K562 (cell line): ENCODE measurements around the gene FAM32A. TPM values are rescaled to one million over a fixed set of nuclear protein-coding genes. Genes with fewer than 3 reads are reported as not detected.

ENCODE experiments used
- ATAC-seq: fragments of 200-7000 bp; cut with Tn5 transposase; 3 replicates; pipeline ENCODE4 v1.9.1; 2020; ENCODE audit warnings: moderate library complexity
- BruUV-seq: library from RNA; stranded (reverse); fragments of 400-500 nt; replicated peaks from 2 replicates; lab custom pipeline; 2021; lab: Mats Ljungman, UMichigan
- CTCF ChIA-PET: fragments of 300-600 bp; formaldehyde crosslinking; extraction: SDS; loops from one replicate; lab custom pipeline; 2021; ENCODE audit warnings: low intra/inter-chr PET ratio; lab: Yijun Ruan, JAX
- POLR2A ChIA-PET: fragments of 300-600, 350-650 bp; sonication (Branson Sonifier 250); formaldehyde crosslinking; extraction: SDS; loops from one replicate; lab custom pipeline; 2021; ENCODE audit warnings: antibody characterized with exemption, inconsistent platforms; lab: Yijun Ruan, JAX
- DNase-seq, 4 experiments: peaks; one replicate each; pipeline versions ENCODE4 v3.0.0 to v3.0.0-alpha.2; 2011 to 2018; ENCODE audit warnings: low spot score in 3 of 4, mixed read lengths in 3 of 4; ENCODE audit errors: extremely low read depth in 1 of 4
- FAIRE-seq: peaks from 2 replicates; lab custom pipeline; 2011; peaks lifted over from hg19 to GRCh38; lab: Jason Lieb, UNC
- H2AFZ ChIP-seq: 2 replicates; pipeline ENCODE4 v1.6.0; 2011; ENCODE audit warnings: low read depth, low read length, control low read depth, inconsistent platforms
- H3K27ac ChIP-seq: fragments of 200-600 bp; 3 replicates; pipeline ENCODE4 v1.8.0; 2011; ENCODE audit warnings: low read depth, mild to moderate bottlenecking, control low read depth, inconsistent platforms, low read length, moderate library complexity, mixed read lengths; ENCODE audit errors: extremely low read depth
- H3K27me3 ChIP-seq, 2 experiments: fragments of 300-600 bp in 1 of 2; 2 replicates in 1 of 2; 3 replicates in 1 of 2; pipeline versions ENCODE4 v1.6.0 to v1.8.0; 2011; ENCODE audit warnings: inconsistent platforms in 2 of 2, low read length in 2 of 2, mild to moderate bottlenecking in 1 of 2, mixed read lengths in 1 of 2, moderate library complexity in 1 of 2; ENCODE audit not compliant: control insufficient read depth in 2 of 2, insufficient read depth in 2 of 2
- H3K36me3 ChIP-seq: fragments of 300-600 bp; 3 replicates; pipeline ENCODE4 v1.8.0; 2011; ENCODE audit warnings: mild to moderate bottlenecking, low read length, inconsistent platforms; ENCODE audit not compliant: control insufficient read depth, insufficient read depth
- H3K4me1 ChIP-seq, 2 experiments: fragments of 200-600 bp in 1 of 2; replicated peaks in 1 of 2; 2 replicates in 1 of 2; 3 replicates in 1 of 2; pipeline versions ENCODE4 v1.5.1 to v1.8.0; 2011; ENCODE audit warnings: inconsistent platforms in 2 of 2, low read length in 2 of 2, mild to moderate bottlenecking in 1 of 2, mixed read lengths in 1 of 2, moderate library complexity in 1 of 2; ENCODE audit not compliant: control insufficient read depth in 2 of 2, insufficient read depth in 2 of 2
- H3K4me2 ChIP-seq: 2 replicates; pipeline ENCODE4 v1.6.1; 2011; ENCODE audit warnings: low read length, control low read depth, inconsistent platforms, mixed read lengths; ENCODE audit not compliant: insufficient read depth
- H3K4me3 ChIP-seq: fragments of 200-600 bp; sonication (generic), shearing (Covaris generic); 2 replicates; pipeline ENCODE4 v1.5.1; 2016; ENCODE audit warnings: control low read depth, inconsistent platforms
- H3K79me2 ChIP-seq: fragments of 200-600 bp; 3 replicates; pipeline ENCODE4 v1.8.0; 2011; ENCODE audit warnings: low read length, inconsistent platforms; ENCODE audit not compliant: control insufficient read depth, insufficient read depth
- H3K9ac ChIP-seq, 2 experiments: 2 replicates each; pipeline versions ENCODE4 v1.6.0 to v1.6.1; 2011; ENCODE audit warnings: low read depth in 2 of 2, low read length in 2 of 2, control low read depth in 1 of 2, inconsistent platforms in 1 of 2, mild to moderate bottlenecking in 1 of 2, mixed read lengths in 1 of 2; ENCODE audit not compliant: insufficient read depth in 1 of 2
- H3K9me1 ChIP-seq: one replicate; pipeline ENCODE4 v1.6.0; 2011; ENCODE audit warnings: inconsistent platforms, mild to moderate bottlenecking, low read length, moderate library complexity; ENCODE audit not compliant: control insufficient read depth, insufficient read depth
- H3K9me3 ChIP-seq: replicated peaks from 2 replicates; pipeline ENCODE4 v1.5.1; 2011; ENCODE audit warnings: low read depth, low read length, inconsistent platforms; ENCODE audit not compliant: control insufficient read depth, insufficient read depth
- H4K20me1 ChIP-seq: replicated peaks from 2 replicates; pipeline ENCODE4 v1.6.1; 2011; ENCODE audit warnings: low read length, inconsistent platforms, mixed read lengths; ENCODE audit not compliant: control insufficient read depth, insufficient read depth
- ARID2 ChIP-seq: fragments of 450-650 bp; IDR thresholded peaks from 2 replicates; pipeline ENCODE4 v1.6.1; 2017; ENCODE audit warnings: antibody characterized with exemption, mild to moderate bottlenecking
- DDX20 ChIP-seq: fragments of 450-650 bp; IDR thresholded peaks from 2 replicates; pipeline ENCODE4 v1.6.1; 2016; ENCODE audit warnings: missing genetic modification characterization, low read depth, mild to moderate bottlenecking, missing compliant biosample characterization, moderate library complexity
- ETV1 ChIP-seq: fragments of 450-650 bp; conservative IDR thresholded peaks from 2 replicates; pipeline ENCODE4 v1.6.1; 2016; ENCODE audit warnings: missing genetic modification characterization, control low read depth, low read depth, missing compliant biosample characterization
- FOXK1 ChIP-seq: sonication (generic); formaldehyde crosslinking; IDR thresholded peaks from 2 replicates; pipeline ENCODE4 v1.8.0; 2022; ENCODE audit warnings: missing genetic modification reagents, mild to moderate bottlenecking, borderline replicate concordance
- GATAD2A ChIP-seq: fragments of 450-650 bp; IDR thresholded peaks from 2 replicates; pipeline ENCODE4 v1.6.1; 2017
- HDAC8 ChIP-seq: fragments of 450-650 bp; IDR thresholded peaks from 2 replicates; pipeline ENCODE4 v1.6.1; 2016; ENCODE audit warnings: mild to moderate bottlenecking, missing genetic modification characterization, moderate library complexity, missing compliant biosample characterization
- KAT7 ChIP-seq: sonication (generic); formaldehyde crosslinking; IDR thresholded peaks from 2 replicates; pipeline ENCODE4 v1.8.0; 2022; ENCODE audit warnings: missing genetic modification reagents, mild to moderate bottlenecking, borderline replicate concordance
- KLF1 ChIP-seq: fragments of 450-650 bp; IDR thresholded peaks from 2 replicates; pipeline ENCODE4 v1.6.1; 2016; ENCODE audit warnings: missing genetic modification characterization, missing compliant biosample characterization
- LCOR ChIP-seq: sonication (generic); formaldehyde crosslinking; IDR thresholded peaks from 2 replicates; pipeline ENCODE4 v1.8.0; 2022; ENCODE audit warnings: mild to moderate bottlenecking, missing genetic modification reagents
- NCOR1 ChIP-seq: fragments of 450-650 bp; IDR thresholded peaks from 2 replicates; pipeline ENCODE4 v1.6.1; 2016; ENCODE audit warnings: mild to moderate bottlenecking, moderate library complexity
- PHF20 ChIP-seq: fragments of 450-650 bp; IDR thresholded peaks from 2 replicates; pipeline ENCODE4 v1.6.1; 2018; ENCODE audit not compliant: partially characterized antibody
- POLR2G ChIP-seq: fragments of 200-400 bp; formaldehyde crosslinking; IDR thresholded peaks from 2 replicates; pipeline ENCODE4 v1.6.1; 2017; ENCODE audit warnings: low read depth, mild to moderate bottlenecking, antibody characterized with exemption, low read length, moderate library complexity
- POLR3A ChIP-seq: IDR thresholded peaks from 2 replicates; pipeline ENCODE4 v1.6.1; 2011; ENCODE audit warnings: borderline replicate concordance, mild to moderate bottlenecking, moderate library complexity; ENCODE audit not compliant: insufficient read length, insufficient read depth; ENCODE audit errors: extremely low read depth
- SREBF2 ChIP-seq: sonication (generic); formaldehyde crosslinking; IDR thresholded peaks from 2 replicates; pipeline ENCODE4 v1.4.0; 2020; ENCODE audit warnings: mild to moderate bottlenecking, missing genetic modification reagents
- STAT5B ChIP-seq: fragments of 250-450 bp; sonication (Bioruptor Pico); IDR thresholded peaks from 2 replicates; pipeline ENCODE4 v1.8.0; 2021; ENCODE audit warnings: mild to moderate bottlenecking, inconsistent platforms
- TAL1 ChIP-seq: fragments of 450-650 bp; IDR thresholded peaks from 2 replicates; pipeline ENCODE4 v1.6.1; 2016; ENCODE audit warnings: mild to moderate bottlenecking
- ZBTB17 ChIP-seq: fragments of 450-650 bp; formaldehyde crosslinking; IDR thresholded peaks from 2 replicates; pipeline ENCODE4 v1.4.0; 2020; ENCODE audit warnings: mild to moderate bottlenecking
- ZFP36 ChIP-seq: fragments of 150-350 bp; IDR thresholded peaks from 2 replicates; pipeline ENCODE4 v1.6.1; 2018; ENCODE audit warnings: low read length, low read depth; ENCODE audit not compliant: partially characterized antibody
- ZNF146 ChIP-seq: IDR thresholded peaks from one replicate; pipeline ENCODE4 v1.6.1; 2018; ENCODE audit warnings: missing compliant biosample characterization; ENCODE audit not compliant: unreplicated experiment
- ZNF644 ChIP-seq: fragments of 200-800 bp; sonication (Bioruptor generic); IDR thresholded peaks from 2 replicates; pipeline ENCODE4 v1.6.1; 2016; ENCODE audit warnings: low read depth, missing genetic modification characterization, missing compliant biosample characterization
- in situ Hi-C: fragments of 300-500 bp; cut with MboI; formaldehyde crosslinking; loops from 4 replicates; pipeline ENCODE4 v1.15.0; 2018; ENCODE audit warnings: inconsistent platforms, mixed read lengths
- intact Hi-C: fragments of 100-400 bp; cut with micrococcal nuclease; formaldehyde crosslinking; loops from 2 replicates; pipeline ENCODE4 v1.14.2; 2022
- polyA plus RNA-seq, 8 experiments: library from polyadenylated mRNA; depleted of rRNA in 4 of 8; stranded (reverse) in 5 of 8; unstranded in 3 of 8; fragments of >200 nt; fragmentation: Nextera tagmentation in 2 of 8; fragmentation: Illumina TruSeq in 1 of 8; extraction: Ambion mirVana in 2 of 8; extraction: Trizol in 1 of 8; gene quantifications; 2 replicates each; pipeline versions ENCODE4 v1.2.1 to v1.2.3, GENCODE V29; 2011 to 2014; ENCODE audit warnings: inconsistent platforms in 1 of 8, missing spikeins in 1 of 8
- total RNA-seq, 7 experiments: library from RNA; depleted of rRNA in 6 of 7; stranded (reverse); fragments of >200 nt in 6 of 7; fragmentation: Illumina TruSeq in 2 of 7; extraction: Trizol in 2 of 7; gene quantifications; 2 replicates each; pipeline versions ENCODE4 v1.2.1 to v1.2.3, GENCODE V29; 2011 to 2021; ENCODE audit warnings: low replicate concordance in 1 of 7

FAM32A gene
- total and polyA plus RNA-seq, 9 of the 15 experiments (the other 6 are each of a cell fraction or from before 2014, with no cell fraction given), result 30.7 to 96.7 (median 73.7) TPM

DNA sequence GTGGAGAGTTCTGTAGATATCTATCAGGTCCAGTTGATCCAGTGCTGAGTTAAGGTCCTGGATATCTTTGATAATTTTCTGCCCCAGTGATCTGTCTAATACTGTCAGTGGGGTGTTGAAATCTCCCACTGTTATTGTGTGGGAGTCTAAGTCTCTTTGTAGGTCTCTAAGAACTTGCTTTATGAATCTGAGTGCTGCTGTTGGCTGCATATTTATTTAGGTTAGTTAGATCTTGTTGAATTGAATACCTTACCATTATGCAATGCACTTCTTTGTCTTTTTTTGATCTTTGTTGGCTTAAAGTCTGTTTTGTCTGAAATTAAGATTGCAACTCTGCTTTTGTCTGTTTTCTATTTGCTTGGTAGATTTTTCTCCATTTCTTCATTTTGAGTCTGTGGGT, 27.9 kb downstream of the FAM32A start:
- TF ChIP-seq HDAC8 (tag) (no peak), POLR2G (no peak), STAT5B (CRISPR knock-in tag) (no peak), ARID2 (no peak), POLR3A (no peak), GATAD2A (no peak), KAT7 (CRISPR knock-in tag) (no peak), ZBTB17 (CRISPR knock-in tag) (no peak), ZFP36 (no peak), SREBF2 (no peak), NCOR1 (no peak), PHF20 (no peak), ZNF644 (tag) (no peak), DDX20 (tag) (no peak), FOXK1 (CRISPR knock-in tag) (no peak), ETV1 (tag) (no peak), KLF1 (tag) (no peak), TAL1 (no peak), LCOR (CRISPR knock-in tag) (no peak), ZNF146 (CRISPR knock-in tag) (no peak)
- TF ChIP-seq, all 486 proteins: peak for 0
- no peak for ATAC-seq
- no peak for FAIRE-seq

More for the DNA sequence above, 27.9 kb downstream of the FAM32A start:
- H2AFZ ChIP-seq, result no peak overlapping the region
- no peak overlapping the region for H3K27ac ChIP-seq
- peaks cover 0 to 7% of the 10 kb centered on the region in 2 experiments; a peak in 3 of 5 replicates for H3K4me1 ChIP-seq
- no peaks in the 10 kb centered on the region for H3K79me2 ChIP-seq
- CTCF ChIA-PET, result no interaction called here
- no peaks in the 10 kb centered on the region for H3K27me3 ChIP-seq
- H3K9ac ChIP-seq, result no peak overlapping the region
- in situ Hi-C loops, result no loop called here
- no peaks in the 10 kb centered on the region for H3K9me3 ChIP-seq
- POLR2A ChIA-PET, result interaction anchor here (1.0 to 1.1 kb wide), 2 partner anchors 10 to 15 kb away, joined by 3 read pairs; partner anchors contain the start of gene AP1M1
- intact Hi-C loops, result no loop called here
- H3K9me1 ChIP-seq, result no peaks in the 10 kb centered on the region
- DNase-seq, result no peak
- H3K4me3 ChIP-seq, result no peak overlapping the region
- H3K4me2 ChIP-seq, result no peak overlapping the region
- no TSS peak for BruUV-seq
- H3K36me3 ChIP-seq, result peaks cover 21% of the 10 kb centered on the region
- no peaks in the 10 kb centered on the region for H4K20me1 ChIP-seq
